ENCODE results near the gene VPS35L. TPM values are rescaled to one million over a fixed set of nuclear protein-coding genes. Genes with fewer than 3 reads are reported as not detected.

VPS35L gene
- total RNA-seq, 1 experiment from 2014 or later, result 14.2 TPM

- CTCF ChIA-PET, result interaction anchor here (0.8 to 1.5 kb wide), 2 partner anchors 56 to 208 kb away, joined by 3 read pairs; no protein-coding TSS in a partner anchor
- Mint-ChIP-seq H3K4me3 (ENCODE audit: low read depth, unreplicated experiment) (no peak overlapping the region), H3K27ac (ENCODE audit: unreplicated experiment) (peak overlapping the region; percentile 59), H3K36me3 (ENCODE audit: insufficient read depth, unreplicated experiment) (peaks cover 55% of the 10 kb centered on the region), H3K9me3 (ENCODE audit: low read depth, unreplicated experiment) (no peaks in the 10 kb centered on the region), H3K27me3 (ENCODE audit: unreplicated experiment) (no peaks in the 10 kb centered on the region), H3K4me1 (ENCODE audit: low read depth, unreplicated experiment) (peaks cover 38% of the 10 kb centered on the region)
- TF ChIP-seq, protein P1, sequence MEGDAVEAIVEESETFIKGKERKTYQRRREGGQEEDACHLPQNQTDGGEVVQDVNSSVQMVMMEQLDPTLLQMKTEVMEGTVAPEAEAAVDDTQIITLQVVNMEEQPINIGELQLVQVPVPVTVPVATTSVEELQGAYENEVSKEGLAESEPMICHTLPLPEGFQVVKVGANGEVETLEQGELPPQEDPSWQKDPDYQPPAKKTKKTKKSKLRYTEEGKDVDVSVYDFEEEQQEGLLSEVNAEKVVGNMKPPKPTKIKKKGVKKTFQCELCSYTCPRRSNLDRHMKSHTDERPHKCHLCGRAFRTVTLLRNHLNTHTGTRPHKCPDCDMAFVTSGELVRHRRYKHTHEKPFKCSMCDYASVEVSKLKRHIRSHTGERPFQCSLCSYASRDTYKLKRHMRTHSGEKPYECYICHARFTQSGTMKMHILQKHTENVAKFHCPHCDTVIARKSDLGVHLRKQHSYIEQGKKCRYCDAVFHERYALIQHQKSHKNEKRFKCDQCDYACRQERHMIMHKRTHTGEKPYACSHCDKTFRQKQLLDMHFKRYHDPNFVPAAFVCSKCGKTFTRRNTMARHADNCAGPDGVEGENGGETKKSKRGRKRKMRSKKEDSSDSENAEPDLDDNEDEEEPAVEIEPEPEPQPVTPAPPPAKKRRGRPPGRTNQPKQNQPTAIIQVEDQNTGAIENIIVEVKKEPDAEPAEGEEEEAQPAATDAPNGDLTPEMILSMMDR (IDR thresholded peaks at IDR 0.05; ENCODE audit: unreplicated experiment), result no peak
- intact Hi-C loops (cut with micrococcal nuclease; ENCODE audit: unreplicated experiment), result no loop called here
- BruUV-seq (replicated peaks), result no TSS peak
- no peak for DNase-seq
These were observed 143.3 kb downstream of the VPS35L start for GRCh38 chr16:19698480-19699465.

- TF ChIP-seq, protein P1 (IDR thresholded peaks at IDR 0.05; ENCODE audit: unreplicated experiment), result no peak
- H3K36me3 Mint-ChIP-seq (ENCODE audit: insufficient read depth, unreplicated experiment), result peaks cover 61% of the 10 kb centered on the region
- intact Hi-C loops (cut with micrococcal nuclease; ENCODE audit: unreplicated experiment), result no loop called here
- no peaks in the 10 kb centered on the region for H3K27me3 Mint-ChIP-seq (ENCODE audit: unreplicated experiment)
- peaks cover 38% of the 10 kb centered on the region for H3K4me1 Mint-ChIP-seq (ENCODE audit: low read depth, unreplicated experiment)
- H3K4me3 Mint-ChIP-seq (ENCODE audit: low read depth, unreplicated experiment), result no peak overlapping the region
- CTCF ChIA-PET, result interaction anchor here (0.8 to 1.5 kb wide), 3 partner anchors 18 to 208 kb away, joined by 3 read pairs; no protein-coding TSS in a partner anchor
- no peak for DNase-seq
- H3K27ac Mint-ChIP-seq (ENCODE audit: unreplicated experiment), result peak overlapping the region; percentile 59
- H3K9me3 Mint-ChIP-seq (ENCODE audit: low read depth, unreplicated experiment), result no peaks in the 10 kb centered on the region
- no TSS peak for BruUV-seq (replicated peaks)
These were observed 144.0 kb downstream of the VPS35L start for GRCh38 chr16:19699472-19699871.

DNA sequence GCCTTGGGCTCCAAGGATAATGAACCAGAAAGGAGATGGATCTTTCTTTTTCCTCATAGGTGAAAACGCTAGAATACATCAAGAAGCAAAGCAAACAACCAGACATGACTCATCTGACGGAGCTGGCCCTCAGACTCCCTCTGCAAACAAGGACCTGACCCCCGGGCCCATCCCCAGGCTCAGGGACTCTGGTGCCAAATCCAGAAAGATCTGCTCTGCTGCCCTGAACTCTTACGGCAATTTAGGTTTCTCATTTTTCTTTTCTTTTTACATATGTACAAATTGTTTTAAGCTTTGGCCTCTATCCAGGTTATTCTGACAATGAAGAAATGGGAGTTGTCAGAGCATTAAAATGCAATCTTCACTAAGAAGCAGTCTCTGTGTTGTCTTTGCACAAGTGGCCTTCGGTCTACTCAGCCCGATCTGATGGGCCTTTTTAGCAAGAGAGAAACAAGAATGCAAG is 144.8 kb downstream of the VPS35L start:
- Mint-ChIP-seq H3K9me3 (ENCODE audit: low read depth, unreplicated experiment) (no peaks in the 10 kb centered on the region), H3K4me1 (ENCODE audit: low read depth, unreplicated experiment) (peaks cover 45% of the 10 kb centered on the region), H3K27me3 (ENCODE audit: unreplicated experiment) (no peaks in the 10 kb centered on the region), H3K27ac (ENCODE audit: unreplicated experiment) (peak overlapping the region; percentile 69), H3K36me3 (ENCODE audit: insufficient read depth, unreplicated experiment) (peaks cover 70% of the 10 kb centered on the region), H3K4me3 (ENCODE audit: low read depth, unreplicated experiment) (peak overlapping the region; percentile 30)
- DNase-seq, result peak; percentile 73
- intact Hi-C loops (cut with micrococcal nuclease; ENCODE audit: unreplicated experiment), result loop anchor here (2.0 to 5.0 kb wide), 3 partner anchors 16 to 182 kb away; partner anchors contain the start of gene GPRC5B
- CTCF ChIA-PET, result interaction anchor here (0.6 to 1.5 kb wide), 5 partner anchors 19 to 207 kb away, joined by 3 to 6 read pairs (median 3); no protein-coding TSS in a partner anchor
- TF ChIP-seq, protein P1 (IDR thresholded peaks at IDR 0.05; ENCODE audit: unreplicated experiment), result no peak
- no TSS peak for BruUV-seq (replicated peaks)

- intact Hi-C loops (cut with micrococcal nuclease; ENCODE audit: unreplicated experiment), result loop anchor here (2.0 to 5.0 kb wide), 3 partner anchors 16 to 181 kb away; partner anchors contain the start of gene GPRC5B
These were observed 145.6 kb downstream of the VPS35L start for GRCh38 chr16:19701091-19701490.

More at GRCh38 chr16:19701091-19701490, 145.6 kb downstream of the VPS35L start:
- Mint-ChIP-seq H3K27ac (ENCODE audit: unreplicated experiment) (no peak overlapping the region), H3K4me3 (ENCODE audit: low read depth, unreplicated experiment) (no peak overlapping the region), H3K36me3 (ENCODE audit: insufficient read depth, unreplicated experiment) (peaks cover 75% of the 10 kb centered on the region), H3K27me3 (ENCODE audit: unreplicated experiment) (no peaks in the 10 kb centered on the region), H3K9me3 (ENCODE audit: low read depth, unreplicated experiment) (no peaks in the 10 kb centered on the region), H3K4me1 (ENCODE audit: low read depth, unreplicated experiment) (peaks cover 45% of the 10 kb centered on the region)
- TF ChIP-seq, protein P1 (IDR thresholded peaks at IDR 0.05; ENCODE audit: unreplicated experiment), result no peak
- BruUV-seq (replicated peaks), result no TSS peak
- DNase-seq, result no peak
- CTCF ChIA-PET, result no interaction called here

Data from Calu3 (cell line).